ENCODE measurements around the gene S1PR4.

DNA sequence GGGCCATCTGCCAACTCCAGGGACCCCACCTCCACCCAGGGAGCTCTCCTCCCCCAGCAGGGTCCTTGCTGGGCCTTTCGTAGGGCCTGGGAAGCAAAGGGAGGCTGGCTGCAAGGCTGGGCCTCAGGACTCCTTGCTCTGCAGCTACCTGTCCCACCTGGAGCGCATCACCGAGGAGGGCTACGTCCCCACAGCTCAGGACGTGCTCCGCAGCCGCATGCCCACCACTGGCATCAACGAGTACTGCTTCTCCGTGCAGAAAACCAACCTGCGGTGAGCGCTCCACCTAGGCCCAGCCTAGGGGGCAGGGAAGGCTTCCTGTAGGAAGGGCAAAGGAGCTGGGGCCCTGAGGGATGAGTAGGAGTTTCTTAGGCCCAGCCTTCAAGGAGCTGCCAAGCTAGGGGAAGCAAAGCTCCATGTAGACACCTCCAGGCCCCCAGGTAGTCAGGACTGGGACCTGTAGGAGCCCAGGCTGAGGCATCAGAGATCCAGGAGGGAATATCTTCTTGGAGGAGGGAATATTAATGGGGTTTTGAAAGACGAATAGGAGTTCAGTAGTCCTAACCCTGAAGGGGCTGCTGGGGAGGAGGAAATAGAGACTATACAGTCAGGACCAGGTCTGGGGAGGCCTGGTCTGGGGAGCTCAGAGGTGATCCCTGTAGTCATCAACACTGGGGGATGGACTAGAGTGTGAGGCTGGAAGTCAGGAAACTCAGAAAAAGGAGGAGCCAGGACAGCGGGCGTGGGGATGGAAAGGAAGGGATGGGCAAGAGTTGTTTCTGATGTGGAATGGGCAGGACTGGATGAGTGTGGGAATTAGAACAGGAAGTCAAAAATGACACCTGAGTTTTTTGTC is 26.8 kb upstream of the S1PR4 start:
- TF ChIP-seq, protein P1, sequence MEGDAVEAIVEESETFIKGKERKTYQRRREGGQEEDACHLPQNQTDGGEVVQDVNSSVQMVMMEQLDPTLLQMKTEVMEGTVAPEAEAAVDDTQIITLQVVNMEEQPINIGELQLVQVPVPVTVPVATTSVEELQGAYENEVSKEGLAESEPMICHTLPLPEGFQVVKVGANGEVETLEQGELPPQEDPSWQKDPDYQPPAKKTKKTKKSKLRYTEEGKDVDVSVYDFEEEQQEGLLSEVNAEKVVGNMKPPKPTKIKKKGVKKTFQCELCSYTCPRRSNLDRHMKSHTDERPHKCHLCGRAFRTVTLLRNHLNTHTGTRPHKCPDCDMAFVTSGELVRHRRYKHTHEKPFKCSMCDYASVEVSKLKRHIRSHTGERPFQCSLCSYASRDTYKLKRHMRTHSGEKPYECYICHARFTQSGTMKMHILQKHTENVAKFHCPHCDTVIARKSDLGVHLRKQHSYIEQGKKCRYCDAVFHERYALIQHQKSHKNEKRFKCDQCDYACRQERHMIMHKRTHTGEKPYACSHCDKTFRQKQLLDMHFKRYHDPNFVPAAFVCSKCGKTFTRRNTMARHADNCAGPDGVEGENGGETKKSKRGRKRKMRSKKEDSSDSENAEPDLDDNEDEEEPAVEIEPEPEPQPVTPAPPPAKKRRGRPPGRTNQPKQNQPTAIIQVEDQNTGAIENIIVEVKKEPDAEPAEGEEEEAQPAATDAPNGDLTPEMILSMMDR (IDR thresholded peaks at IDR 0.05; ENCODE audit: poor library complexity): no peak
- TF ChIP-seq EZH2 (IDR thresholded peaks at IDR 0.05; ENCODE audit: borderline replicate concordance) (no peak), EZH2phosphoT487 (IDR thresholded peaks at IDR 0.05; ENCODE audit: low read depth, severe bottlenecking, unreplicated experiment) (no peak)

Measured in hepatocyte (in vitro differentiated cells).